Measurements from ENCODE around the gene GPANK1.

DNA sequence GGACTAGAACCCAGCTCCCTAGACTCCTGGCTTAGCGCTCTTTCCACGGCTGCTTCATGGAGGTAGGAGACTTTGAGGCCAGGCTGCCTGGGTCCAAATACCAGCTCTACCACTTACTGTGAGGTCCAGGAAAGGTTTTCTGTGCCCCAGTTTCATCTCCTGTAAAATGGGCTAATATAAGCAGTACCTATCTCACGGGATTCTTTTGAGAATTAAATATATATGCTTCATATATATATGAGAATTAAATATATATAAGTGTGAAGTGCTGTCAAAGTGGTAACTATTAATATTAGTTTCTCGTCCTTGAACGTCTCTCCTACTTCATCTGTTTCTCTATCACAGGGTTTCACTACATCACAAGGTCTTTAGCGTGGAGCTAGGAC, 26.3 kb upstream of the GPANK1 start:
- TF ChIP-seq TAF1 (IDR thresholded peaks at IDR 0.05; ENCODE audit: borderline replicate concordance, low read depth, low read length) (no peak), POLR2A (IDR thresholded peaks at IDR 0.05; ENCODE audit: low read depth, low read length) (no peak), POLR2AphosphoS5 (IDR thresholded peaks at IDR 0.05; ENCODE audit: low read depth, low read length) (no peak)
